ENCODE measurements around the gene SFPQ. TPM values are rescaled to one million over a fixed set of nuclear protein-coding genes. Genes with fewer than 3 reads are reported as not detected.
"Not testable (repeated sequence)": the region's sequence is repeated elsewhere in the genome, so short reads cannot be mapped to it uniquely, and the experiment has no call there.

SFPQ gene
- total RNA-seq, 1 experiment from 2014 or later: 249 TPM

GRCh38 chr1:35143737-35144508 is 49.0 kb downstream of the SFPQ start:
- CTCF ChIA-PET: no interaction called here
- Histone ChIP-seq H3K4me3 (ENCODE audit: low read length) (no peak overlapping the region), H3K4me1 (ENCODE audit: insufficient read depth, low read length) (no peaks in the 10 kb centered on the region), H4K20me1 (ENCODE audit: low read length) (no peaks in the 10 kb centered on the region), H3F3A (ENCODE audit: low read length, unreplicated experiment) (no peaks in the 10 kb centered on the region), H3K79me2 (ENCODE audit: low read length) (no peaks in the 10 kb centered on the region), H3K9me2 (replicated peaks; ENCODE audit: low read length) (no peaks in the 10 kb centered on the region), H3K27me3 (ENCODE audit: low read length) (no peaks in the 10 kb centered on the region), H2AFZ (ENCODE audit: low read length) (no peak overlapping the region), H3K4me2 (ENCODE audit: low read length) (no peak overlapping the region), H3K9ac (ENCODE audit: low read length) (no peak overlapping the region), H3K9me3 (ENCODE audit: low read length) (no peaks in the 10 kb centered on the region), H3K36me3 (ENCODE audit: low read depth, low read length) (no peaks in the 10 kb centered on the region), H3K27ac (ENCODE audit: low read length) (no peak overlapping the region)
- intact Hi-C loops (cut with micrococcal nuclease): no loop called here
- POLR2A ChIA-PET (ENCODE audit: unreplicated experiment): no interaction called here
- DNase-seq (no peak), ATAC-seq (no peak)
- no TSS peak for BruUV-seq (replicated peaks)
- TF ChIP-seq EZH2 (IDR thresholded peaks at IDR 0.05; ENCODE audit: low read length, unreplicated experiment) (no peak), EZH2phosphoT487 (IDR thresholded peaks at IDR 0.05; ENCODE audit: borderline replicate concordance, low read length) (no peak), CTCF (conservative IDR thresholded peaks at IDR 0.05; ENCODE audit: low read depth, low read length) (no peak)

GRCh38 chr1:35142728-35143127 is 50.2 kb downstream of the SFPQ start:
- CTCF ChIA-PET; H4K20me1 ChIP-seq (ENCODE audit: low read length); ATAC-seq; intact Hi-C loops (cut with micrococcal nuclease); BruUV-seq (replicated peaks); H3K4me1 ChIP-seq (ENCODE audit: insufficient read depth, low read length); H3K27me3 ChIP-seq (ENCODE audit: low read length); H2AFZ ChIP-seq (ENCODE audit: low read length); H3K27ac ChIP-seq (ENCODE audit: low read length); H3K36me3 ChIP-seq (ENCODE audit: low read depth, low read length); H3K9me2 ChIP-seq (replicated peaks; ENCODE audit: low read length); H3K79me2 ChIP-seq (ENCODE audit: low read length); DNase-seq; H3F3A ChIP-seq (ENCODE audit: low read length, unreplicated experiment); H3K9ac ChIP-seq (ENCODE audit: low read length); H3K9me3 ChIP-seq (ENCODE audit: low read length); H3K4me3 ChIP-seq (ENCODE audit: low read length); H3K4me2 ChIP-seq (ENCODE audit: low read length); POLR2A ChIA-PET (ENCODE audit: unreplicated experiment): not testable (repeated sequence)

- H3K4me3 ChIP-seq (ENCODE audit: low read length); H3K36me3 ChIP-seq (ENCODE audit: low read depth, low read length); H3K27me3 ChIP-seq (ENCODE audit: low read length); H3K9me3 ChIP-seq (ENCODE audit: low read length); intact Hi-C loops (cut with micrococcal nuclease); H3K9me2 ChIP-seq (replicated peaks; ENCODE audit: low read length); POLR2A ChIA-PET (ENCODE audit: unreplicated experiment); H2AFZ ChIP-seq (ENCODE audit: low read length); BruUV-seq (replicated peaks); H3K4me2 ChIP-seq (ENCODE audit: low read length); H3K79me2 ChIP-seq (ENCODE audit: low read length); CTCF ChIA-PET; DNase-seq; H3K27ac ChIP-seq (ENCODE audit: low read length); H4K20me1 ChIP-seq (ENCODE audit: low read length); H3K4me1 ChIP-seq (ENCODE audit: insufficient read depth, low read length); H3K9ac ChIP-seq (ENCODE audit: low read length); H3F3A ChIP-seq (ENCODE audit: low read length, unreplicated experiment); ATAC-seq: not testable (repeated sequence)
These were observed 50.7 kb downstream of the SFPQ start for GRCh38 chr1:35142294-35142693.

- H3K9me2 ChIP-seq (replicated peaks; ENCODE audit: low read length); H2AFZ ChIP-seq (ENCODE audit: low read length); H3K79me2 ChIP-seq (ENCODE audit: low read length); H4K20me1 ChIP-seq (ENCODE audit: low read length); BruUV-seq (replicated peaks); H3K9ac ChIP-seq (ENCODE audit: low read length); CTCF ChIA-PET; H3K4me2 ChIP-seq (ENCODE audit: low read length); intact Hi-C loops (cut with micrococcal nuclease); ATAC-seq; DNase-seq; H3F3A ChIP-seq (ENCODE audit: low read length, unreplicated experiment); H3K36me3 ChIP-seq (ENCODE audit: low read depth, low read length); H3K4me3 ChIP-seq (ENCODE audit: low read length); H3K9me3 ChIP-seq (ENCODE audit: low read length); H3K27me3 ChIP-seq (ENCODE audit: low read length); H3K27ac ChIP-seq (ENCODE audit: low read length); H3K4me1 ChIP-seq (ENCODE audit: insufficient read depth, low read length): not testable (repeated sequence)
- POLR2A ChIA-PET (ENCODE audit: unreplicated experiment): interaction anchor here (0.6 kb wide), 1 partner anchor 36 kb away, joined by 3 read pairs; no protein-coding TSS in a partner anchor
These were observed 55.4 kb downstream of the SFPQ start for GRCh38 chr1:35137590-35137989.

Data from PC-3 (cell line).